Colonic mucosa (tissue), 4 donors: Measurements from ENCODE around the gene RUFY3. TPM values are rescaled to one million over a fixed set of nuclear protein-coding genes. Genes with fewer than 3 reads are reported as not detected.
A peak's percentile ranks its signal among the peaks of the same experiment; 100 is the strongest.
"Not testable (repeated sequence)": the region's sequence is repeated elsewhere in the genome, so short reads cannot be mapped to it uniquely, and the experiment has no call there.

Source experiments
- DNase-seq: peaks from one replicate; pipeline ENCODE4 v3.0.0-alpha.2; 2020
- H3K27ac ChIP-seq: fragments of 200-600 bp; one replicate; pipeline ENCODE4 v1.8.0; 2021
- H3K27me3 ChIP-seq: fragments of 200-600 bp; one replicate; pipeline ENCODE4 v1.8.0; 2021
- H3K36me3 ChIP-seq: fragments of 200-600 bp; one replicate; pipeline ENCODE4 v1.8.0; 2021
- H3K4me1 ChIP-seq: fragments of 200-600 bp; one replicate; pipeline ENCODE4 v1.8.0; 2021; ENCODE audit warnings: mild to moderate bottlenecking
- H3K4me3 ChIP-seq: fragments of 200-600 bp; one replicate; pipeline ENCODE4 v1.8.0; 2021
- H3K9ac ChIP-seq, 2 donors: one replicate each; pipeline ENCODE4 v1.7.0; 2013; ENCODE audit warnings: control low read depth in 2 of 2, low read depth in 2 of 2, low read length in 2 of 2
- H3K9me3 ChIP-seq: fragments of 200-600 bp; one replicate; pipeline ENCODE4 v1.8.0; 2021
- CTCF ChIP-seq: fragments of 200-600 bp; IDR thresholded peaks from one replicate; pipeline ENCODE4 v1.8.0; 2022; ENCODE audit warnings: antibody characterized with exemption, mild to moderate bottlenecking
- intact Hi-C: fragments of 100-400 bp; cut with DNase I; formaldehyde crosslinking; loops from one replicate; pipeline ENCODE4 v1.14.1; 2022
- total RNA-seq, 2 donors: library from RNA; stranded (reverse); fragmentation: NEBNext Ultra II Directional in 1 of 2; extraction: Animal tissue kit (Norgen Biotek cat#: 25700) in 1 of 2; gene quantifications; one replicate each; pipeline ENCODE4 v1.2.1, GENCODE V29; 2021
- donor health status: healthy.
- donor health status: DM: no; HTN: no; CAD: no.
- donor health status: DM: no; HTN: no; CAD: no.

RUFY3 gene
- total RNA-seq, 2 donors from 2014 or later = 28.8 to 29.4 TPM

- no peaks in the 10 kb centered on the region for H3K27me3 ChIP-seq
- no peak overlapping the region for H3K27ac ChIP-seq
- intact Hi-C loops = no loop called here
- H3K9me3 ChIP-seq = no peaks in the 10 kb centered on the region
- DNase-seq = no peak
- no peak for TF ChIP-seq CTCF
- no peaks in the 10 kb centered on the region for H3K36me3 ChIP-seq
- no peak overlapping the region for H3K4me3 ChIP-seq
- no peak overlapping the region for H3K9ac ChIP-seq
- no peaks in the 10 kb centered on the region for H3K4me1 ChIP-seq
Observed at GRCh38 chr4:70725633-70726032, 3.9 kb downstream of the RUFY3 start.

- H3K36me3 ChIP-seq, H3K4me1 ChIP-seq, H3K4me3 ChIP-seq, H3K27ac ChIP-seq, H3K27me3 ChIP-seq, DNase-seq, H3K9me3 ChIP-seq, intact Hi-C loops, H3K9ac ChIP-seq: not testable (repeated sequence)
Observed at GRCh38 chr4:70726515-70726914, 4.8 kb downstream of the RUFY3 start.

- DNase-seq = no peak
- no peaks in the 10 kb centered on the region for H3K4me1 ChIP-seq
- no peaks in the 10 kb centered on the region for H3K36me3 ChIP-seq
- no peak overlapping the region for H3K9ac ChIP-seq
- no peak overlapping the region for H3K27ac ChIP-seq
- intact Hi-C loops = no loop called here
- no peak overlapping the region for H3K4me3 ChIP-seq
- H3K9me3 ChIP-seq = no peaks in the 10 kb centered on the region
- H3K27me3 ChIP-seq = no peaks in the 10 kb centered on the region
- no peak for TF ChIP-seq CTCF
Observed at GRCh38 chr4:70728091-70728490, 6.3 kb downstream of the RUFY3 start.

GRCh38 chr4:70732878-70733277, 11.1 kb downstream of the RUFY3 start:
- H3K9me3 ChIP-seq, H3K27ac ChIP-seq, H3K4me3 ChIP-seq, H3K36me3 ChIP-seq, DNase-seq, H3K9ac ChIP-seq, H3K27me3 ChIP-seq, intact Hi-C loops, H3K4me1 ChIP-seq: not testable (repeated sequence)

- H3K4me3 ChIP-seq = peak overlapping the region; percentile 31
- H3K9ac ChIP-seq = peak overlapping the region; percentile 36 to 65
- H3K9me3 ChIP-seq = no peaks in the 10 kb centered on the region
- DNase-seq = peak; percentile 41
- no peaks in the 10 kb centered on the region for H3K27me3 ChIP-seq
- peaks cover 7% of the 10 kb centered on the region for H3K4me1 ChIP-seq
- H3K27ac ChIP-seq = peak overlapping the region; percentile 81
- TF ChIP-seq CTCF = no peak
- intact Hi-C loops = no loop called here
- no peaks in the 10 kb centered on the region for H3K36me3 ChIP-seq
Observed at GRCh38 chr4:70734168-70734954, 12.6 kb downstream of the RUFY3 start.

GRCh38 chr4:70734971-70735370, 13.2 kb downstream of the RUFY3 start:
- Histone ChIP-seq H3K27me3 (no peaks in the 10 kb centered on the region), H3K9me3 (no peaks in the 10 kb centered on the region), H3K27ac (peak overlapping the region; percentile 81), H3K4me1 (peaks cover 7% of the 10 kb centered on the region), H3K9ac (peak overlapping the region in 1 of 2 donors; percentile 65), H3K36me3 (no peaks in the 10 kb centered on the region), H3K4me3 (peak overlapping the region; percentile 31)
- no peak for TF ChIP-seq CTCF
- intact Hi-C loops = no loop called here
- DNase-seq = no peak
